GM12872 (cell line): ENCODE data around the gene GNB2.
A peak's percentile ranks its signal among the peaks of the same experiment; 100 is the strongest.

ENCODE experiments used
- TF ChIP-seq, protein P1 (sequence below): IDR thresholded peaks from 3 replicates; pipeline ENCODE4 v1.5.1; 2011; ENCODE audit warnings: low read depth, mild to moderate bottlenecking, low read length, moderate library complexity; ENCODE audit not compliant: insufficient read depth

Gene GNB2

GRCh38 chr7:100685631-100686145 is 12.1 kb downstream of the GNB2 start:
- TF ChIP-seq, protein P1, sequence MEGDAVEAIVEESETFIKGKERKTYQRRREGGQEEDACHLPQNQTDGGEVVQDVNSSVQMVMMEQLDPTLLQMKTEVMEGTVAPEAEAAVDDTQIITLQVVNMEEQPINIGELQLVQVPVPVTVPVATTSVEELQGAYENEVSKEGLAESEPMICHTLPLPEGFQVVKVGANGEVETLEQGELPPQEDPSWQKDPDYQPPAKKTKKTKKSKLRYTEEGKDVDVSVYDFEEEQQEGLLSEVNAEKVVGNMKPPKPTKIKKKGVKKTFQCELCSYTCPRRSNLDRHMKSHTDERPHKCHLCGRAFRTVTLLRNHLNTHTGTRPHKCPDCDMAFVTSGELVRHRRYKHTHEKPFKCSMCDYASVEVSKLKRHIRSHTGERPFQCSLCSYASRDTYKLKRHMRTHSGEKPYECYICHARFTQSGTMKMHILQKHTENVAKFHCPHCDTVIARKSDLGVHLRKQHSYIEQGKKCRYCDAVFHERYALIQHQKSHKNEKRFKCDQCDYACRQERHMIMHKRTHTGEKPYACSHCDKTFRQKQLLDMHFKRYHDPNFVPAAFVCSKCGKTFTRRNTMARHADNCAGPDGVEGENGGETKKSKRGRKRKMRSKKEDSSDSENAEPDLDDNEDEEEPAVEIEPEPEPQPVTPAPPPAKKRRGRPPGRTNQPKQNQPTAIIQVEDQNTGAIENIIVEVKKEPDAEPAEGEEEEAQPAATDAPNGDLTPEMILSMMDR, result no peak

- TF ChIP-seq, protein P1, result no peak
Observed at GRCh38 chr7:100686201-100686821, 12.8 kb downstream of the GNB2 start.

GRCh38 chr7:100686822-100687211 is 13.3 kb downstream of the GNB2 start:
- TF ChIP-seq, protein P1, result no peak

DNA sequence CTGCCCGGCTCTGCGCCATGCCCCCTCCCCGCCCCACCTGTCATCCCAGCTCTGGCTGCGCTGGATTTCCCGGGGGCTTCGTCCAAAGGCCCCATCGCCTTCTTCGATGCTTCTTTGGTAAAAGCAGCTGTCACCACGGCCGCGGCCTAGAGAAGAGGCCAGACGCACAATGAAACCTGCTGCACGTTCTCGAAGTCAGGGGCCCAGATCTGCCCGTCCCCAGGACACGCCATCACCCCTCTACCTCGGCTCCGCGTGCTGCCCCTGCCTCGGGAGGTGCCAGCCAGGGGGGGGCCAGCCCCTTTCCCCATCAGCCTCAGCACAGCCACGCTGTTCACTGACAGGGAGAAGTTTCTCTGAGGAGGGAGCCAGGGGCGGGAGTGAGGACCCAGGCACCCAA is 13.7 kb downstream of the GNB2 start:
- TF ChIP-seq, protein P1, result no peak

- TF ChIP-seq, protein P1, result no peak
Observed at GRCh38 chr7:100687751-100688300, 14.3 kb downstream of the GNB2 start.

DNA sequence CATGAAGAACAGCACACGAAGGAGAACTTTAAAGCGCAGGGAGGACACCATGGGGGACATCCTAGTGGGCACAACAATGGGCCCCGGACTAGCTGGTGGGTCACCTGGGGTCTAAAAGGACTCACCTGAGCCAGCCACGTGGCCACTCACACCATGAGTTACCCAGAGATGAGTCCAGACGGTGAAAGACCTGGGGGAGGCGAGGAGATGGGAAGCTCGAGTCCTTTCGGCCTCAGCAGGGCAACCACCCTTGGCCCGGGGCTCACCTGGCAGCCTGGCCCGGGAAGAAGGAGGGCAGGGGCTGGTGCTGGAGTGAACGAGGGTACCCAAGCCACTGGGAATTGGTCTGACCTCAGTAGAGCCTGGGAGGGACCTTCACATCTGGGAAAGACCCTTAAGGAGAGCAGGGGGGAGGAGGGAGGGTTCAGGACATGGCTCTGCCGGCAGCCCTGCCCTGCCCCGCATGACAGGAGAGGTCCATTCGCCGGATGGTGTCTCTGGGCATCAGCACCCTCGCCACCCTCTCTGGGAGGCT is 14.9 kb downstream of the GNB2 start:
- TF ChIP-seq, protein P1, result no peak

- TF ChIP-seq, protein P1, result peak; percentile 25; the same call in 1 of the 3 replicates
Observed at GRCh38 chr7:100689230-100690135, 15.9 kb downstream of the GNB2 start.
